ENCODE measurements around the gene IL17RE. TPM values are rescaled to one million over a fixed set of nuclear protein-coding genes. Genes with fewer than 3 reads are reported as not detected.
"Not testable (repeated sequence)": the region's sequence is repeated elsewhere in the genome, so short reads cannot be mapped to it uniquely, and the experiment has no call there.

The IL17RE gene
- total and polyA plus RNA-seq, 9 of the 15 experiments (the other 6 are each of a cell fraction or from before 2014, with no cell fraction given) = 0.32 to 1.9 (median 0.51) TPM; not detected in 4

- TF ChIP-seq SNAPC5 (CRISPR knock-in tag; IDR thresholded peaks at IDR 0.05) = no peak
- TF ChIP-seq NR2C1 (IDR thresholded peaks at IDR 0.05) = no peak
- TF ChIP-seq NR2C1 (tag; IDR thresholded peaks at IDR 0.05) = no peak
- no peak for TF ChIP-seq HSF4 (CRISPR knock-in tag; IDR thresholded peaks at IDR 0.05; ENCODE audit: borderline replicate concordance)
- TF ChIP-seq KDM2B (CRISPR knock-in tag; IDR thresholded peaks at IDR 0.05) = no peak
- no peak for TF ChIP-seq WHSC1 (IDR thresholded peaks at IDR 0.05; ENCODE audit: low read length)
- no peak for TF ChIP-seq ZEB2 (IDR thresholded peaks at IDR 0.05)
- no peak for TF ChIP-seq FOXA1 (IDR thresholded peaks at IDR 0.05; ENCODE audit: borderline replicate concordance)
- TF ChIP-seq ZNF551 (CRISPR knock-in tag; IDR thresholded peaks at IDR 0.05) = no peak
- TF ChIP-seq MED1 (CRISPR knock-in tag; IDR thresholded peaks at IDR 0.05; ENCODE audit: borderline replicate concordance) = no peak
Observed at GRCh38 chr3:9875448-9875847, 27.2 kb upstream of the IL17RE start (continued).

GRCh38 chr3:9876255-9876654 lies 26.4 kb upstream of the IL17RE start:
- intact Hi-C loops (cut with micrococcal nuclease); in situ Hi-C loops (cut with MboI); H3K4me3 ChIP-seq; H3K9me1 ChIP-seq (ENCODE audit: control insufficient read depth, insufficient read depth, low read length); H3K9me3 ChIP-seq (replicated peaks; ENCODE audit: control insufficient read depth, insufficient read depth, low read depth, low read length); BruUV-seq (replicated peaks); H3K27me3 ChIP-seq (ENCODE audit: control insufficient read depth in 2 of 2, insufficient read depth in 2 of 2, low read length in 2 of 2); H4K20me1 ChIP-seq (replicated peaks; ENCODE audit: control insufficient read depth, insufficient read depth, low read length); ATAC-seq; H2AFZ ChIP-seq (ENCODE audit: low read depth, low read length); H3K79me2 ChIP-seq (ENCODE audit: control insufficient read depth, insufficient read depth, low read length); FAIRE-seq; DNase-seq (ENCODE audit: extremely low read depth in 1 of 4, low spot score in 3 of 4); H3K27ac ChIP-seq (ENCODE audit: extremely low read depth, low read depth, low read length); H3K4me2 ChIP-seq (ENCODE audit: insufficient read depth, low read length); H3K36me3 ChIP-seq (ENCODE audit: control insufficient read depth, insufficient read depth, low read length); H3K9ac ChIP-seq (ENCODE audit: insufficient read depth in 1 of 2, low read depth in 2 of 2, low read length in 2 of 2); CTCF ChIA-PET (ENCODE audit: low intra/inter-chr PET ratio); TF ChIP-seq NR4A1 (CRISPR knock-in tag; IDR thresholded peaks at IDR 0.05): not testable (repeated sequence)
- TF ChIP-seq NR4A1 (tag; IDR thresholded peaks at IDR 0.05) (0 out of 2 replicates have a peak, but pooled peaks have one; percentile 27), ZEB2 (IDR thresholded peaks at IDR 0.05) (0 out of 2 replicates have a peak, but pooled peaks have one; percentile 23), C11orf30 (IDR thresholded peaks at IDR 0.05; ENCODE audit: low read depth) (peak; percentile 56), ZNF316 (IDR thresholded peaks at IDR 0.05) (peak; percentile 47; the same call in 1 of the 2 replicates), NFE2 (IDR thresholded peaks at IDR 0.05; ENCODE audit: low read depth) (peak; percentile 54)
- POLR2A ChIA-PET = interaction anchor here (0.8 to 1.6 kb wide), 3 partner anchors 8 to 121 kb away, joined by 3 to 4 read pairs (median 3); no protein-coding TSS in a partner anchor
- WGBS (ENCODE audit: insufficient coverage, low coverage, missing lambda C conversion rate) = 35% methylated on average over 4 of the region's 4 CpGs
- H3K4me1 ChIP-seq (replicated peaks in 1 of 2; ENCODE audit: control insufficient read depth in 2 of 2, insufficient read depth in 2 of 2, low read length in 2 of 2) = peaks cover 9 to 11% of the 10 kb centered on the region in 2 experiments; a peak in 4 of 5 replicates

Data from K562 (cell line).